ENCODE results near the gene CIDEB.

The CIDEB gene

GRCh38 chr14:24332268-24332993 is 24.7 kb upstream of the CIDEB start:
- DNase-seq: peak; percentile 69

GRCh38 chr14:24331731-24332267 is 24.0 kb upstream of the CIDEB start:
- DNase-seq: no peak

DNA sequence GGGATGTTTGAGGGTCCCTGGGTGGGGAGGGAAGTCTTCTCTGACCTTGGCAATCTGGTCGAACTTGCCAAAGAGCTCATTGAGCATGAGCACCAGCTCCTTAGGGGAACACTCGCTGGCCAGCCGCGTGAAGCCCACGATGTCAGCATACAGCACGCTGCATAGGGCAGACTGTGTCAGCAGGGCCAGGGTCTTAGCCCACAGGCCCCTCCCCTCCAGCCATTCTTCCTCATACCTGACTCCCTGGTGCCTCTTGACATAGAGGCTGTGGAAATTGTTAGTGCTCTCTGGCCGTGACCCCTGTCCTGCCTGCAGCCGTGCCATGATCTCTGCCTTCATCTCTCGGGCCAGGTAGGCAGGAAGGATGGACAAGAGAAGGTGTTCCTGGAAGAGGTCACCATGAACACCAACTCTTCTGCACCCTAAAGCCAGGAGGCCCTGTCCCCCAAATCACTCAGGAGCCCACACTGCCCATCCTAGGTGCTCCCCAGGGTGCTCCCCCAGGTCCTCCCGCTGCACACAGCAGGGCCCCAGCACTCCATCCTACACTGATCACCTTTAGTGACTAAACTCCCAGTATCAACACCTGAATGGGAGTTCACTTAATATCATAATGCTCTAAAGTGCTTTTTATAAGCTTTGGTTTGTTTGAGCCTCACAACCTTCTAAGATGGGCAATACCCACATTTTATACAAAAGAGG is 23.3 kb upstream of the CIDEB start:
- DNase-seq: no peak

GRCh38 chr14:24329736-24330135 is 22.0 kb upstream of the CIDEB start:
- DNase-seq: no peak

GRCh38 chr14:24329073-24329663 is 21.4 kb upstream of the CIDEB start:
- DNase-seq: no peak

GRCh38 chr14:24327914-24328313 is 20.1 kb upstream of the CIDEB start:
- peak; percentile 51 for DNase-seq

- no peak for DNase-seq
Observed at GRCh38 chr14:24327303-24327702, 19.5 kb upstream of the CIDEB start.

- no peak for DNase-seq
Observed at GRCh38 chr14:24325963-24326362, 18.2 kb upstream of the CIDEB start.

GRCh38 chr14:24325041-24325530 is 17.3 kb upstream of the CIDEB start:
- no peak for DNase-seq

DNA sequence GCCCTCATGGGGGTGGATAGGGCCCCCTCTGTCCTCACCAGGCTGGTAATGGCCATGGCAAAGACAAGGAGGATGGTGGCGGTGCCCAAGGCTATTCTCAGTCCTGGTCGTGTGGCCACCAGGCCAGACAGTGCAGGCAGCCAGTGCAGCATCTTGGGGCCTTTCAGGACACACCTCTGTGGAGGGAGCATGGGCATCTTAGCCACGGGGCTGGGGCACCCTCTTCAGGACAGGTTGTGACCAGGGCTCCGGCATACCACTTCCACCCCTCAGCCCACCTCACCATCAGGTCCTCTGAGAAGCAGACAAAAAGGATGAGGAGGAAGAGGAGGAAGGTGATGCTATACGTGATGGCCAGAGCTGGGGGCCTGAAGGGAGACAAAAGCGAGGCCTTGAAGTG is 16.2 kb upstream of the CIDEB start:
- no peak for DNase-seq

DNA sequence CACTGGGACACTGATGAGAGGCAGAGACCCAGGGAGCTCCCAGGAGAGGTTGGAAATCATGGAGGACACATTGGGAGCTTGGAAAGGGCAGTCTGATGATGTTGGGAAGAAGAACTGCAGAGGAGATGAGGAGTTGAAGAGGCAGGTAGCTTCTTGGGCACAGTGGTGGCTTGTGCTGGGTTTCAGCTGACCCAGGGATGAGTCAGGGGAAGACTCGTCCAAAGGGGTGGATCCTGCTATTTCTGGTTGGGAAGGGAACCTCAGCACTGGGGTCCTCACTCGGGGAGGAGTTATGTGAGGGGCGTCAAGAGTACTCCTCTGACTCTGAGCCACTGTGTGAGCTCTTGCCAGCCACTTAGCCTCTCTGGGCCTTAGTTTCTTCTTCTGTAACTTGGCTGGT is 15.6 kb upstream of the CIDEB start:
- no peak for DNase-seq

DNA sequence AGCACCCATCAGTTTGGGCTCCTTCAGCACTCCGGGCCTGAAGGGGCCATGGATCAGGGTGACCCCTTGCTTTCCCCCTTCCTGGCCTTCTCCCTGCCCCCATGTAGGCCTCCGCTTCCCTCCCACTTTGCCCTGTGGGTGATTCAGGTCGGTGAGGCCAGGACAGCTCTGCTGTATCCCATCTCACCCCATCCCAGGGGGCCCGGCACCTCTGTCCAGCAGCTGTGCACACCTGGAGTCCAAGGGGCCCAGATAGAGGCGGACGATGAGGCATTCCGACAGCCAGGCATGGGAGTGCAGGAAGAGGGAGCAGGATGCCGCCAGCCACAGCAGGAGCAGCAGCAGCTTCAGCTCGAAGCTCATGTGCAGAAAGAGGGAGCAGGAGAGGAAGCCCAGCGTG is 14.9 kb upstream of the CIDEB start:
- DNase-seq: no peak

DNA sequence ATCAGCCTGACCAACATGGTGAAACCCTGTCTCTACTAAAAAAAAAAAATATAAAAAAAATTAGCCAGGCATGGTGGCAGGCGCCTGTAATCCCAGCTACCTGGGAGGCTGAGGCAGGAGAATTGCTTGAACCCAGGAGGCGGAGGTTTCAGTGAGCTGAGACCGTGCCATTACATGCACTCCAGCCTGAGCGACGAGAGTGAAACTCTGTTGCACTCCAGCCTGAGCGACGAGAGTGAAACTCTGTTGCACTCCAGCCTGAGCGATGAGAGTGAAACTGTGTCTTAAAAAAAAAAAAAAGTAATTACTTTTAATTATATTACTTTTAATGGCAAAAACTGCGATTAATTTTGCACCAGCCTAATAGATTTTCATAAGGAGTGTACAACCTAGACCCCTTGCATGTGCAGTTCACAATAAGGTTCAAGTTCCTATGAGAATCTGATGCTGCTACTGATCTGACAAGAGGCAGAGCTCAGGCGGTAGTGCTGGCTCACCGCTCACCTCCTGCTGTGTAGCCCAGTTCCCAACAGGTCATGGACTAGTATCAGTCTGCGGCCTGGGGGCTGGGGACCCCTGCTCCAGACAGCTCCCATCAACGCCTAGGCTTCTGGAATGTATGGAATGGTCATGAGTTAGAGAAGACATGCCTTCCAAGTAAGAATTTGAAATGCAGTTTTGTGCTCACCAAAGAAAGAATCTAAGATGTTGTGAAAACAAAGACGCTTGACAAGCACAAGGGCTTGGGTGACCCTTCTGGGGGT is 13.6 kb upstream of the CIDEB start:
- no peak for DNase-seq

- no peak for DNase-seq
Observed at GRCh38 chr14:24317141-24317928, 9.6 kb upstream of the CIDEB start.

GRCh38 chr14:24316597-24316950 is 8.8 kb upstream of the CIDEB start:
- DNase-seq: no peak

- DNase-seq: peak; percentile 50
Observed at GRCh38 chr14:24315807-24316596, 8.2 kb upstream of the CIDEB start.

DNA sequence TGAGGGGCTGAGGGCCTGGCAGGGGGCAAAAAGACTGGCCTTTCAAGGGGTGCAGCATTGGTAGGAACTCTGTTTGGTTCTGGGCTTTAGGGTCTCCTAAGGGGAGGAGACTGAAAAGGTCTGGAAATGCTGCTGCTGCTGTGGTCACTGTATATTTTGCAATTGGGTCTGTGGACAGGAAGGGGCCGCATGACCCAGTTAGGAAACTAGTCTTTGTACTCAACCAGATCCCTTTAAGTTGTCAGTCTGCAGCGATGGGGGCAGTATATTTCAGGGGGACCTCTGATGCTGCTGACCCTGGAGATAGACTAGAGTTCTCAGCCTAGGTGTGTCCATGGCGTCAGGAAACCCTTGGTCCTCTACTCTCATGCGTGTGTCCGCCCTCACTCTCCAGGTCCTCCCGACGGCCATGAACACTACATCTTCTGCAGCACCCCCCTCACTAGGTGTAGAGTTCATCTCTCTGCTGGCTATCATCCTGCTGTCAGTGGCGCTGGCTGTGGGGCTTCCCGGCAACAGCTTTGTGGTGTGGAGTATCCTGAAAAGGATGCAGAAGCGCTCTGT is 7.5 kb upstream of the CIDEB start:
- no peak for DNase-seq

DNA sequence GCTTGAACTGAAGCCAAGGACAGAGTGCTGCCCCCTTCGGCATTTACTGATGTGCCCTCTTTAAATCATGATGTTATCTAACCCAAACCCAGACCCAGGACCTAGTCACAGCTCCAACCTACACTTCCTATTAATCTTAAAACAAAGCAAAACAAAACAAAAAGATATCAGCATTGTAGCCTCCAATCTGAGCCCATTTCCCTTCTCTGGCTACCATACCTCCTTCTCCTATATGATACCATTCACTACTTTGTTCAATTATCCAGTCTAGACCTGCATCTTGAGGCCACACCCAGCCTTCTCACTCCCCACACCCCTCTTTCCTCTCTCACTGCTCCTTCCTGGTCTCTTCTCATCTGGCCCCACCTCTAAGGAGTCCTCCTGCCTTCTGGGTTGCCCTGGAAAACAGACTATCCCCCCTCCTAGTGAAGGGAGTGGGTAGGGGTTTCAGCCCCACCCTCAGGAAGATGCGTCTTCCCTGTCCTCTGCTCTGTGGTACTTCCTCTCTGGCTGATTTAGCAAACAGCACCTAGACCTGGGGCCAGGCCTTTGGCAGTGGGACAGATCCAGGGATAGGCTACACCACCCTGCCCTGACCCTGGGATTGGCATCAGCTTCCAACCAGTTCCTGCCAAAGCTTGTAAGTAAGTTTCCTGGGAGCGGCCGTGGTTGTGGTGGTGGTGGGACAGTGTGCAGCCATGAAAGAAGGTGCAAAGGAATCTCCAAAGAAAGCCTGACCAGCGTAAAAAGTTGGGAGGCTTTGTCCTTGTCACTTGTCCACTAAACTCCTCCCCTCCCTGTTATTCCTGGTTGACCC is 6.8 kb upstream of the CIDEB start:
- DNase-seq: no peak

DNA sequence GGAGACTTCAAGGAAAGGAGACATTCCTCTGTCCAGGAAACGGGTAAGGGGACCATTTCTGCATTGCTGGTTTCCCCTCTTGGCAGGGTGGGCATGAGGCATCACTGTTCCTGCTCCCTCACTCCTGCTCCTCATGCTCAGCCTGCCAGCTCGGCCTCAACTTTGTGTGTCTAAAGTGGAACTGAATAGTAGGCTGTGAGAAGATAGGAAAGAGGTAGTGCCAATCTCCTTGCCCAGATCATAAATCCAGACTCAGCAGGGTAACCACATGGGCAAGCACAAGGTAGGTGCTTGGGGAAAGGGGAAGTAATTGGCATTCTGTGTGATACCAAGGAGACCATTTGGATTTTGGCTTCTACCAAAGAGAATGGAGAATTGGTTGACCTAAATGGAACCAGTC is 6.1 kb upstream of the CIDEB start:
- no peak for DNase-seq

Measured in femur (tissue), 1 donor.